Stimulated activated CD8-positive, alpha-beta memory T cell treated with anti-CD3 and anti-CD28 coated beads, Interleukin-15, amount 100 ng/mL, for 4 hours (primary cell): ENCODE measurements around the gene ADAM15.

Experiments
- DNase-seq, 2 donors: peaks; one replicate each; pipeline ENCODE4 v3.0.0-alpha.2; 2020; ENCODE audit warnings: low read depth in 2 of 2

Gene ADAM15

GRCh38 chr1:155085504-155086127, 34.5 kb downstream of the ADAM15 start:
- peak; percentile 59 to 80 for DNase-seq

- peak in 1 of 2 donors; percentile 52 for DNase-seq
Measured at GRCh38 chr1:155086128-155086741, 35.1 kb downstream of the ADAM15 start.

- no peak for DNase-seq
Measured at GRCh38 chr1:155086856-155087535, 35.9 kb downstream of the ADAM15 start.

- DNase-seq: peak; percentile 51 to 59
Measured at GRCh38 chr1:155091071-155092051, 40.2 kb downstream of the ADAM15 start.

DNA sequence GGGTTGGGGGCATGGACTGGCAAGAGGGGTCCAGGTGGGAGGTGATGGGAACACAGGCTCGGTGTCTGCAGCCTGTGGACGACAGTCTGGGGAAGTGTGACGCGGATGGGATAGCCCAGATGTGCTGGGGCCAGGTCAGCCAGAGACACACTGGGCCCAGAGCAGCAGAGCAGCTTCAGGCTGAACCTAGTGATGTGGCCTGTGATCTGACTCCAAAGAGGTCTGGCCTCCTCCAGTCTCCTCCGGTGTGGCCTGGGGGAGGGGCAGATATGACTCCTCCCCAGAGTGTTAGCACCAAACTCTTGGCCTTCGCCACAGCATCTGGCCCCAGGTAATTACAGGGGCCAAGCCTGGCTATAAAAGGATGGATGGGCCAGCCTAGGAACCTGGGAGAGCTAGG, 41.0 kb downstream of the ADAM15 start:
- DNase-seq: no peak

DNA sequence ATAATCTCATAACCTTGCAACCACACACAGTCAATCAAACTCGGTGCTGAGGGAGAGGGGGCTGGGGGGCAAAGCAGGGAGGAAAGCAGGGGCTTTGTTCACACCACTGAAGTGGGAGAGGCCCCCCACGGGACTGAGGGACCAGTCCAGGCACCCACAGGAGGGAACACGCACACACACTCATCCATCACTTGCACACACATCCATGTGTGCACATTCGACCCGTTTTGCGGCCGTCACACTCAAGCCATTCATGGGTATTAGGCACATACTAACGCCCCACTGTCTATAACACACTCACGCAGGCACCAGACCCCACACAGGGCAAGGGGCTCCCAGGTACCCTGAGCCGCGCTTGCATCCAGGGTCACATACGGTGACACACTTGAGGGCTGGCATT, 41.5 kb downstream of the ADAM15 start:
- no peak for DNase-seq

GRCh38 chr1:155093911-155094621, 43.0 kb downstream of the ADAM15 start:
- no peak for DNase-seq

- DNase-seq: no peak
Measured at GRCh38 chr1:155094622-155094948, 43.5 kb downstream of the ADAM15 start.

GRCh38 chr1:155099331-155099730, 48.2 kb downstream of the ADAM15 start:
- no peak for DNase-seq

DNA sequence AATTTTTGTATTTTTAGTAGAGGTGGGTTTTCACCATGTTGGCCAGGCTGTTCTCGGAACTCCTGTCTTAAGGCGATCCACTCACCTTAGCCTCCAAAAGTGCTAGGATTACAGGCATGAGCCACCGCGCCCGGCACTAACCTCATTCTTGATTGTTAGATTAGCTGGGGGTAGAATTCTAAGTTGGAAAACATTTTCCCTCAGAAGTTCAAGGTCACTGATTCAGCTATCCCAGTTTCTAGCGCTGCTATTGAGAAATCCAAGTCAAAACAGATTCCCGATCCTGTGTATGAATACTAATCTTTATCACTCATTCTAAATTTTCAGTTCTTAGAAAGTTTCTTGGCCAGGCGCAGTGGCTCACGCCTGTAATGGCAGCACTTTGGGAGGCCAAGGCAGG, 52.2 kb downstream of the ADAM15 start:
- DNase-seq: no peak

- no peak for DNase-seq
Measured at GRCh38 chr1:155104605-155105534, 53.8 kb downstream of the ADAM15 start.

DNA sequence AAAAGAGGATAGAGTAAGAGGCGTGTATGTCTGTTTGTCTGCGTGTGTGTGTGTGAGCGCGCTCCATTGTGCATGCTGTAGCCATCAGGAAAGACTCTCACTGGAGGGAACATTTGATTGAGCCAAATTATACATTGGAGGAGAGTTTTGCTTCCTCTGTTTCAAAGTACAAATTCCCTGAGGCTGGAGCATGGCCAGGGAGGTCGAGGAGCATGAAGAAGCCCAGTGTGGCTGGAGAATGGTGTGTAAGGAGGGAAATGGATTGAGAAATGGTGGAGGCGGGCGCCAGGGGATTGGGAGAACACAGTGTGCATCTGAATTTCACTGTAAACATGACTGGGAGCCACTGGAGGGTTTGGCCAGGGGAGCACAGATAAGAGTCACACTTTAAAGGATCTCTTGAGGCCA, 54.5 kb downstream of the ADAM15 start:
- no peak for DNase-seq

DNA sequence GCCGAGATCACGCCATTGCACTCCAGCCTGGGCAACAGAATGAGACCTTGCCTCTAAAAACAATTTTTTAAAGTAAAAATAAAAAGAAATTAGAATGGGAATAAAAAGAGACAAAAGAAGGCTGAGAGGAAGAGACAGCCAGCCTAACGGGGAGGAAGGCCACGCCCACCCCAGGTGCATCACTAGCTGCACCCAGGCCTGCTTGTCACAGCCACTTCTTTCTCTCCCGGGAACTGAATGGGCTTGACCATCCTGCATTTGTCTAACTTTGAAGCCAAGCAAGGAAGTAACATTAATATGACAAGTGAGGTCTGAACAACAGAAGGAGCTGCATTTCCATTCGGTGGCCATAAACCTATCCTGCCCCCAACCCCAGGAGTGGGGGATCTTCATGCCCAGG, 55.7 kb downstream of the ADAM15 start:
- no peak for DNase-seq

GRCh38 chr1:155107309-155108264, 56.5 kb downstream of the ADAM15 start:
- DNase-seq: no peak

DNA sequence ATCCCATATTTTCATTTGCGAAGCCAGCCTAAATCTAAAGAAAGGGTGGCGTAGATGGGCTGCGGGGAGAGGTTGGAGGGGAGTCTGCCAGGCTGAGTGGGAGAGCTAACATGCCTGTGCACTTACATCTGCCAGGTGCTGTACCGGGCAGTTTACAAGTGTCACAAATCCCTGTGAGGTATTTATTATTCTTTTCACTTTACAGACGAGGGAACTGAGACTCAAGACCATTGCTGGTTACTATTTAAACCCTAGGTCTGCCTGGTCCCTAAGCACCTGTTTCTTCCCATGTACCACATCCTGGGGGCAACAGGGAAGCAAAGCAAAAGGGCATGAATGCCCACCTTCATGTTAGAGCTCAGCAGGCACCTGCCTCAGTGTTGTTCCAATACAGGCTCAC, 57.2 kb downstream of the ADAM15 start:
- no peak for DNase-seq

DNA sequence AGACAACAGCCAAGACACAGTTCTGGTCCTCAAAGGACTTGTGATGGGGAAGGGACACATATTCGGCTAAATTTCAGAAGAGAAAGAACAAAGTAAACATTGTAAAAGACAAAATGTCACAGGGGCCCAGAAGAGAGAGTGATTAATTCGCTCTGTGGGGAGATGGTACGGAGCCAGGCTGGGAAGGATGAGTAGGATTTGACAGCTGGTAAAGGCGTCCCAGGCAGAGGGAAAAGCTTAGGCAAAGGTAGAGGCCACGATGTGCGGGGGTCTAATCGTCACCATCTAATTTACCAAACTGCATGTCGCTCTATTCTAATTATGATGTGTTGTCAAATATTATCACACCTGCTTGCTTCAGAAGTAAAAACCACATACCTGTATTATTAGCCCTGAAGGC, 59.3 kb downstream of the ADAM15 start:
- DNase-seq: no peak

DNA sequence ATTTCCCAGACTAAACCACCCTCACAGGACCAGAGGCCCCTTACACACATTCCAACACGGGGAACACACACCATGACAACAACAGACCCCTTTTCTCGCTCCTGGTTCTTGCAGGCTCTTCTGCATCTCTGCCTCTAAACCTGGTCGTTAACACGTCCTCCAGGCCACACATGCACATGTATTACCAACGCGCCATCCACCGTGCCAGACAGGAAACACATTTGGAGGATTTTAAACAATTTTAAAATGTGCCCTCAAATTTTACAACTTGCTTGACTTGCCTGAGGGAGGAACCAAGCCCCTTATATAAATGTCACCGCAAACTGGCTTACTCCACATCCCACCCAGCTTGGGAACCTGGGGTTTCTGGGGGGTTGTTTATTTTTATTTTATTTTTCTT, 59.7 kb downstream of the ADAM15 start:
- no peak for DNase-seq
